ENCODE measurements around the gene KRT73.

GRCh38 chr12:52591521-52591920, 26.8 kb downstream of the KRT73 start:
- TF ChIP-seq EGR1 (IDR thresholded peaks at IDR 0.05) = no peak
- no peak for TF ChIP-seq MAX (IDR thresholded peaks at IDR 0.05)
- TF ChIP-seq TAF1 (IDR thresholded peaks at IDR 0.05; ENCODE audit: low read depth) = no peak
- TF ChIP-seq REST (IDR thresholded peaks at IDR 0.05; ENCODE audit: low read depth) = no peak
- no peak for TF ChIP-seq TEAD4 (IDR thresholded peaks at IDR 0.05)
- no peak for TF ChIP-seq YY1 (IDR thresholded peaks at IDR 0.05; ENCODE audit: low read depth)

Data from Ishikawa (cell line).